ENCODE results near the gene PHF14. TPM values are rescaled to one million over a fixed set of nuclear protein-coding genes. Genes with fewer than 3 reads are reported as not detected.

Gene PHF14
- total RNA-seq, 1 experiment from 2014 or later = 50.8 TPM

DNA sequence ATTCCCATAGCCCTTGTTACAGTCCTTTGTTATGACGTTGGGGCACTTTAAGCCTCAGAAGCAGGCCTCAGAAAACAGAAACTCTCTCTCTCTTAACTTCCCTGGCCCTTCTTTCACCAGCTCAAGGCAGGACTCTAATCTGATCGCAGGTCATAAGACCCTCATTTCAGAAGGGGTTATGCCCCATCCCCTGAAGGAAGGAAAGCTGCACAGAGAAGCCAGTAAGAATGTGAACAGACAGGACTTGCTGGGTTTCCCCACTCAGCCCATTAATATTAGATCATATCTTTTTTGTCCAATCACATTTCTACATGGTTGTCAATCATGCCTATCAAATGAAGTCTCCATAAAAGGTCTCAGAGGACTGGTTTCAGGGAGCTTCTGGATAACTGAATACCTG lies 49.3 kb upstream of the PHF14 start:
- Histone ChIP-seq H2BK12ac (ENCODE audit: insufficient read length, low read depth, low read length) (no peak overlapping the region), H4K5ac (ENCODE audit: insufficient read length, low read depth, low read length) (no peak overlapping the region), H3K4me1 (ENCODE audit: insufficient read depth, low read length) (peaks cover 3% of the 10 kb centered on the region; the same call in 1 of the 2 replicates), H2AK5ac (ENCODE audit: insufficient read length, low read length) (no peak overlapping the region), H3K79me2 (ENCODE audit: insufficient read depth, low read length) (no peaks in the 10 kb centered on the region), H3K9ac (ENCODE audit: extremely low read depth, insufficient read length, low read length) (no peak overlapping the region), H3K18ac (ENCODE audit: insufficient read length, low read depth, low read length) (no peak overlapping the region), H3K27ac (ENCODE audit: insufficient read length, low read depth, low read length) (no peak overlapping the region), H4K20me1 (ENCODE audit: control insufficient read depth, insufficient read depth, insufficient read length) (no peaks in the 10 kb centered on the region), H2BK120ac (ENCODE audit: low read depth, low read length, poor library complexity, severe bottlenecking) (no peak overlapping the region), H3K56ac (ENCODE audit: insufficient read length, low read depth, low read length) (no peak overlapping the region), H4K91ac (ENCODE audit: insufficient read length, low read depth, low read length) (no peak overlapping the region), H3K23me2 (ENCODE audit: insufficient read length, low read depth, low read length, poor library complexity, severe bottlenecking) (no peaks in the 10 kb centered on the region), H2BK15ac (ENCODE audit: low read depth, low read length) (no peak overlapping the region), H3K23ac (ENCODE audit: insufficient read length, low read depth, low read length) (no peak overlapping the region), H3K9me3 (ENCODE audit: control insufficient read depth, low read depth, low read length) (no peaks in the 10 kb centered on the region), H4K8ac (replicated peaks; ENCODE audit: insufficient read length, low read depth, low read length) (no peak overlapping the region), H3T11ph (ENCODE audit: low read length) (no peak overlapping the region), H3K4ac (ENCODE audit: low read depth, low read length) (no peak overlapping the region), H2AFZ (ENCODE audit: low read length) (no peak overlapping the region), H3K79me1 (ENCODE audit: insufficient read depth, low read depth, low read length, poor library complexity, severe bottlenecking) (no peaks in the 10 kb centered on the region), H3K4me2 (ENCODE audit: insufficient read depth, insufficient read length, low read length) (no peak overlapping the region), H3K14ac (ENCODE audit: insufficient read depth, low read length) (no peak overlapping the region), H2BK5ac (ENCODE audit: insufficient read length, low read length) (no peak overlapping the region), H2BK20ac (ENCODE audit: low read depth, low read length, poor library complexity, severe bottlenecking) (peak overlapping the region; percentile 26), H3K27me3 (ENCODE audit: insufficient read depth, low read length) (no peaks in the 10 kb centered on the region)
- no peak overlapping the region for H3K4me3 Mint-ChIP-seq
- H3K36me3 Mint-ChIP-seq (ENCODE audit: insufficient read depth in 1 of 3, low read depth in 3 of 3) = peaks cover 0 to 4% (median 2%) of the 10 kb centered on the region in 3 experiments; a peak in 2 of 7 replicates
- no peaks in the 10 kb centered on the region for H3K27me3 Mint-ChIP-seq (ENCODE audit: low read depth)
- WGBS (ENCODE audit: extremely low coverage, insufficient read length, low lambda C conversion rate) = no CpG with 5 or more reads among the region's 2 CpGs
- H3K27ac Mint-ChIP-seq = no peak overlapping the region
- no peaks in the 10 kb centered on the region for H3K9me3 Mint-ChIP-seq
- no peak for TF ChIP-seq CTCF (conservative IDR thresholded peaks at IDR 0.05)
- no peak for DNase-seq
- H3K4me1 Mint-ChIP-seq = peaks cover 15 to 17% of the 10 kb centered on the region in 2 experiments

All from H9 (cell line).